ENCODE results near the gene TLR7. TPM values are rescaled to one million over a fixed set of nuclear protein-coding genes. Genes with fewer than 3 reads are reported as not detected.

Gene TLR7
- total RNA-seq, 1 donor from 2014 or later = not detected

- no peak for TF ChIP-seq CTCF (IDR thresholded peaks at IDR 0.05; ENCODE audit: insufficient read depth, low read depth, low read length)
- no peak for TF ChIP-seq EZH2 (IDR thresholded peaks at IDR 0.05; ENCODE audit: insufficient read depth, low read length)
- no peaks in the 10 kb centered on the region for H3K9me3 Mint-ChIP-seq (ENCODE audit: unreplicated experiment)
- Histone ChIP-seq H4K20me1 (ENCODE audit: insufficient read depth, low read length) (no peaks in the 10 kb centered on the region), H3K4me3 (ENCODE audit: insufficient read depth, low read depth, low read length) (no peak overlapping the region), H3K36me3 (ENCODE audit: insufficient read depth, low read length) (no peaks in the 10 kb centered on the region), H3K9me3 (ENCODE audit: insufficient read depth, low read depth, low read length) (no peaks in the 10 kb centered on the region), H3K27me3 (ENCODE audit: insufficient read depth, low read length) (no peaks in the 10 kb centered on the region), H3K4me2 (ENCODE audit: low read length) (no peak overlapping the region), H3K4me1 (ENCODE audit: insufficient read depth, low read length) (no peaks in the 10 kb centered on the region), H2AFZ (ENCODE audit: low read depth, low read length) (no peak overlapping the region), H3K27ac (ENCODE audit: low read depth, low read length) (no peak overlapping the region), H3K79me2 (ENCODE audit: insufficient read depth, low read length) (no peaks in the 10 kb centered on the region), H3K9ac (ENCODE audit: low read length) (no peak overlapping the region)
- H3K36me3 Mint-ChIP-seq (ENCODE audit: low read depth, unreplicated experiment) = no peaks in the 10 kb centered on the region
- FAIRE-seq = peak; percentile 79
- no peaks in the 10 kb centered on the region for H3K4me1 Mint-ChIP-seq (ENCODE audit: low read depth, unreplicated experiment)
- H3K27ac Mint-ChIP-seq (ENCODE audit: unreplicated experiment) = no peak overlapping the region
- no peak overlapping the region for H3K4me3 Mint-ChIP-seq (ENCODE audit: unreplicated experiment)
- DNase-seq (ENCODE audit: low read depth) = no peak
- no peaks in the 10 kb centered on the region for H3K27me3 Mint-ChIP-seq (ENCODE audit: low read depth, unreplicated experiment)
Observed at GRCh38 chrX:12936947-12937346, 70.1 kb downstream of the TLR7 start.

Other genes starting within 250 kb of the TLR7 start
- gene PRPS2, start 75.7 kb upstream of the TLR7 start, total RNA-seq = 11.8 and 12.6 TPM in 2 replicates
- gene TLR8, start 39.5 kb downstream of the TLR7 start, total RNA-seq = not detected in 2 replicates
- gene TMSB4X, start 108.0 kb downstream of the TLR7 start, total RNA-seq = 3,722 and 4,388 TPM in 2 replicates
- 0.16 TPM in 1 of 2 replicates, not detected in the other for gene FAM9C, start 177.5 kb downstream of the TLR7 start, total RNA-seq